Nasal cavity respiratory epithelium epithelial cell of viscerocranial mucosa (primary cell): ENCODE results near the gene QPCT. TPM values are rescaled to one million over a fixed set of nuclear protein-coding genes. Genes with fewer than 3 reads are reported as not detected.

Source experiments
- total RNA-seq: library from RNA; depleted of rRNA; stranded (reverse); fragments of >200 nt; gene quantifications from 2 replicates; pipeline ENCODE4 v1.2.3, GENCODE V29; 2014

Gene QPCT
- total RNA-seq: 5.3 and 16.1 TPM in 2 replicates

GRCh38 chr2:37344453-37345361 is at the start of gene QPCT:
TSS of gene QPCT (plus strand) at chr2:37344630. CDS start at chr2:37344732, 102 bp downstream.

GRCh38 chr2:37324786-37325624 is 19.4 kb upstream of the QPCT start, which contains the start of gene PRKD3:
TSS of gene PRKD3 (minus strand) at chr2:37324833. CDS start at chr2:37316524, 8,309 bp downstream.

Other genes with a start within 250 kb of the QPCT start
- gene EIF2AK2, start 187.7 kb upstream of the QPCT start, total RNA-seq: 16.4 and 31.4 TPM in 2 replicates
- not detected in 2 replicates for gene SULT6B1, start 156.0 kb upstream of the QPCT start, total RNA-seq
- gene CEBPZOS, start 148.1 kb upstream of the QPCT start, total RNA-seq: 15.0 and 17.4 TPM in 2 replicates
- gene CEBPZ, start 113.0 kb upstream of the QPCT start, total RNA-seq: 84.1 and 86.7 TPM in 2 replicates
- 14.4 and 18.8 TPM in 2 replicates for gene NDUFAF7, start 113.0 kb upstream of the QPCT start, total RNA-seq
- 32.5 and 35.8 TPM in 2 replicates for gene PRKD3, start 19.8 kb upstream of the QPCT start, total RNA-seq